ENCODE results near the gene ANLN.
"Not testable (repeated sequence)": the region's sequence is repeated elsewhere in the genome, so short reads cannot be mapped to it uniquely, and the experiment has no call there.

ANLN gene

DNA sequence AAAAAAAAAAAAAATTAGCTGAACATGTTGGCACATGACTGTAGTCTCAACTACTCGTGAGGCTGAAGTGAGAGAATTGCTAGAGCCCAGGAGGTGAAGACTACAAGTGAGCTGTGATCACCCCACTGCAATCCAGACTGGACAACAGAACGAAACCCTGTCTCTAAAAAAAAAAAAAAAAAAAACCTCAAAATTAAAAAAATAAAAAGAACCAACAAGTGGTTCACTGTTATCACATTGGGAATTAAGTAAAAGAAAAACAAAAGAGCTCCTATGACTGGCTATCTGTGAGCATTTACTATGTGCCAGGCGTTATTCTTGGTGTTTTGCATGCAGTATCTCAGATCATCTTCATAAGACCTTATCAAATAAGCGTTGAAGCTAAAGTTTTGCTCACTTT is 66.0 kb downstream of the ANLN start:
- H3K27ac Mint-ChIP-seq, result no peak overlapping the region
- H3K9me3 Mint-ChIP-seq, result no peaks in the 10 kb centered on the region
- no peak overlapping the region for H3K4me3 Mint-ChIP-seq
- no peaks in the 10 kb centered on the region for H3K4me1 Mint-ChIP-seq
- H3K36me3 Mint-ChIP-seq, result no peaks in the 10 kb centered on the region
- H3K27me3 Mint-ChIP-seq, result no peaks in the 10 kb centered on the region
- DNase-seq (no peak), ATAC-seq (replicated peaks) (no peak)

- H3K4me1 Mint-ChIP-seq, result no peaks in the 10 kb centered on the region
- no peak for DNase-seq
- H3K36me3 Mint-ChIP-seq, result no peaks in the 10 kb centered on the region
- H3K9me3 Mint-ChIP-seq, result no peaks in the 10 kb centered on the region
- ATAC-seq (replicated peaks), result no peak
- H3K4me3 Mint-ChIP-seq, result no peak overlapping the region
- H3K27me3 Mint-ChIP-seq, result no peaks in the 10 kb centered on the region
- no peak overlapping the region for H3K27ac Mint-ChIP-seq
These were observed 66.5 kb downstream of the ANLN start for GRCh38 chr7:36456138-36456537.

- Mint-ChIP-seq H3K27ac (no peak overlapping the region), H3K9me3 (no peaks in the 10 kb centered on the region), H3K27me3 (no peaks in the 10 kb centered on the region), H3K4me1 (no peaks in the 10 kb centered on the region), H3K36me3 (no peaks in the 10 kb centered on the region), H3K4me3 (no peak overlapping the region)
- DNase-seq, result no peak
- ATAC-seq (replicated peaks), result no peak
These were observed 66.9 kb downstream of the ANLN start for GRCh38 chr7:36456548-36456947.

GRCh38 chr7:36459236-36459960 is 69.7 kb downstream of the ANLN start:
- no peak overlapping the region for H3K27ac Mint-ChIP-seq
- no peaks in the 10 kb centered on the region for H3K9me3 Mint-ChIP-seq
- H3K36me3 Mint-ChIP-seq, result no peaks in the 10 kb centered on the region
- no peaks in the 10 kb centered on the region for H3K27me3 Mint-ChIP-seq
- no peak overlapping the region for H3K4me3 Mint-ChIP-seq
- no peaks in the 10 kb centered on the region for H3K4me1 Mint-ChIP-seq
- no peak for DNase-seq
- no peak for ATAC-seq (replicated peaks)

- Mint-ChIP-seq H3K4me1 (no peaks in the 10 kb centered on the region), H3K4me3 (no peak overlapping the region), H3K36me3 (no peaks in the 10 kb centered on the region), H3K9me3 (peaks cover 0 to under 1% of the 10 kb centered on the region in 2 donors), H3K27me3 (no peaks in the 10 kb centered on the region), H3K27ac (no peak overlapping the region)
- ATAC-seq (replicated peaks), result no peak
- no peak for DNase-seq
These were observed 71.3 kb downstream of the ANLN start for GRCh38 chr7:36460811-36461429.

GRCh38 chr7:36462551-36463137 is 73.0 kb downstream of the ANLN start:
- Mint-ChIP-seq H3K4me3 (no peak overlapping the region), H3K4me1 (no peaks in the 10 kb centered on the region), H3K27me3 (no peaks in the 10 kb centered on the region), H3K36me3 (no peaks in the 10 kb centered on the region), H3K9me3 (peaks cover 0 to 4% of the 10 kb centered on the region in 2 donors), H3K27ac (peak overlapping the region; percentile 56)
- DNase-seq (no peak), ATAC-seq (replicated peaks) (no peak)

DNA sequence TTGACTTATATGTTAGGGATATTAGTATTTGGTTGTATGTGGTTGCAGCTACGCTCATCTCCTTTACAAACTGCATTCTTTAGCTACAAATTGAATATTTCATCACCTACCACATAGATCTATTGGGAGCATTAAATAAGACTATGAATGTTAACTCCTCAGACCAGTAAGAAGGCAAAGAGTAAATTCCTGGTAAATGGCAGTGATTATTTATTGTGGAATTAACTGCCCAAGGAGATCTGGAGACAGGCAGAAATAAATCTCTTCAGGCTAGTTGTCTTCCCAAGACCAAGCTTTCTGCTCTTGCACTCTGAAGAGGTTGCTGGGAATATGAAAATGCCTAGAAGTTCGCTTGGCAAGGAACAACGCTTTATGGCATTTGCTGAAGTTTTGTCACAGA is 74.6 kb downstream of the ANLN start:
- DNase-seq (no peak), ATAC-seq (replicated peaks) (no peak)
- H3K9me3 Mint-ChIP-seq, result peaks cover 0 to 4% of the 10 kb centered on the region in 2 donors
- H3K4me1 Mint-ChIP-seq, result no peaks in the 10 kb centered on the region
- no peak overlapping the region for H3K27ac Mint-ChIP-seq
- H3K4me3 Mint-ChIP-seq, result no peak overlapping the region
- H3K27me3 Mint-ChIP-seq, result no peaks in the 10 kb centered on the region
- no peaks in the 10 kb centered on the region for H3K36me3 Mint-ChIP-seq

- DNase-seq, H3K27ac Mint-ChIP-seq: not testable (repeated sequence)
These were observed 76.3 kb downstream of the ANLN start for GRCh38 chr7:36466001-36466400.

GRCh38 chr7:36468370-36469101 is 78.9 kb downstream of the ANLN start:
- Mint-ChIP-seq H3K4me3 (no peak overlapping the region), H3K9me3 (peaks cover 0 to 4% of the 10 kb centered on the region in 2 donors), H3K27me3 (no peaks in the 10 kb centered on the region), H3K4me1 (peaks cover 0 to 2% of the 10 kb centered on the region in 2 donors), H3K27ac (no peak overlapping the region), H3K36me3 (no peaks in the 10 kb centered on the region)
- DNase-seq (no peak), ATAC-seq (replicated peaks) (no peak)

More at GRCh38 chr7:36466001-36466400, 76.3 kb downstream of the ANLN start:
- not testable (repeated sequence) for H3K4me1 Mint-ChIP-seq; H3K9me3 Mint-ChIP-seq; ATAC-seq (replicated peaks); H3K36me3 Mint-ChIP-seq; H3K4me3 Mint-ChIP-seq; H3K27me3 Mint-ChIP-seq

GRCh38 chr7:36469236-36469635 is 79.6 kb downstream of the ANLN start:
- H3K4me1 Mint-ChIP-seq, result peaks cover 3 to 9% of the 10 kb centered on the region in 2 donors
- no peak overlapping the region for H3K4me3 Mint-ChIP-seq
- H3K27me3 Mint-ChIP-seq, result no peaks in the 10 kb centered on the region
- DNase-seq (no peak), ATAC-seq (replicated peaks) (no peak)
- peaks cover 0 to 4% of the 10 kb centered on the region in 2 donors for H3K9me3 Mint-ChIP-seq
- H3K36me3 Mint-ChIP-seq, result no peaks in the 10 kb centered on the region
- H3K27ac Mint-ChIP-seq, result no peak overlapping the region

- H3K27ac Mint-ChIP-seq, result no peak overlapping the region
- peaks cover 7 to 14% of the 10 kb centered on the region in 2 donors for H3K4me1 Mint-ChIP-seq
- H3K9me3 Mint-ChIP-seq, result peaks cover 0 to 3% of the 10 kb centered on the region in 2 donors
- H3K27me3 Mint-ChIP-seq, result no peaks in the 10 kb centered on the region
- no peak overlapping the region for H3K4me3 Mint-ChIP-seq
- DNase-seq (no peak), ATAC-seq (replicated peaks) (no peak)
- peaks cover 0 to 2% of the 10 kb centered on the region in 2 donors for H3K36me3 Mint-ChIP-seq
These were observed 82.6 kb downstream of the ANLN start for GRCh38 chr7:36472141-36472729.

- H3K9me3 Mint-ChIP-seq, result peaks cover 0 to 3% of the 10 kb centered on the region in 2 donors
- DNase-seq, result no peak
- peaks cover 0 to 2% of the 10 kb centered on the region in 2 donors for H3K36me3 Mint-ChIP-seq
- H3K4me3 Mint-ChIP-seq, result no peak overlapping the region
- ATAC-seq (replicated peaks), result peak in 1 of 2 donors; percentile 56
- peaks cover 7 to 14% of the 10 kb centered on the region in 2 donors for H3K4me1 Mint-ChIP-seq
- no peak overlapping the region for H3K27ac Mint-ChIP-seq
- no peaks in the 10 kb centered on the region for H3K27me3 Mint-ChIP-seq
These were observed 84.0 kb downstream of the ANLN start for GRCh38 chr7:36473454-36474282.

GRCh38 chr7:36474283-36475010 is 84.8 kb downstream of the ANLN start:
- peaks cover 7 to 14% of the 10 kb centered on the region in 2 donors for H3K4me1 Mint-ChIP-seq
- H3K4me3 Mint-ChIP-seq, result no peak overlapping the region
- H3K27ac Mint-ChIP-seq, result no peak overlapping the region
- peaks cover 5 to 8% of the 10 kb centered on the region in 2 donors for H3K9me3 Mint-ChIP-seq
- ATAC-seq (replicated peaks) (peak; percentile 23 to 52), DNase-seq (no peak)
- H3K36me3 Mint-ChIP-seq, result peaks cover 0 to 2% of the 10 kb centered on the region in 2 donors
- H3K27me3 Mint-ChIP-seq, result no peaks in the 10 kb centered on the region

Measured in stimulated activated naive B cell treated with anti-CD40 and anti-IgM and Interleukin-4, amounts not matched to agents 10 μg/mL and 1 μg/mL and 100 μg/mL, for 72 hours (primary cell).